SK-MEL-5 (cell line): ENCODE measurements around the gene UNKL. TPM values are rescaled to one million over a fixed set of nuclear protein-coding genes. Genes with fewer than 3 reads are reported as not detected.
"Not testable (repeated sequence)": the region's sequence is repeated elsewhere in the genome, so short reads cannot be mapped to it uniquely, and the experiment has no call there.

Experiments used
- DNase-seq: peaks from one replicate; pipeline ENCODE4 v3.0.0-alpha.2; 2016; ENCODE audit warnings: low read depth, low spot score
- in situ Hi-C: cut with HindIII; loops from 2 replicates; pipeline ENCODE4 v1.10.0; 2016; ENCODE audit warnings: low sequenced_read_pairs, high pct_unique_total_duplicates, low pct_unique_long_range_greater_than_20kb
- total RNA-seq: library from RNA; depleted of rRNA; stranded (reverse); fragments of >200 nt; shearing (Covaris generic); gene quantifications from 2 replicates; pipeline ENCODE4 v1.2.3, GENCODE V29; 2014

The UNKL gene
- total RNA-seq, 1 experiment from 2014 or later, result 7.8 TPM

DNA sequence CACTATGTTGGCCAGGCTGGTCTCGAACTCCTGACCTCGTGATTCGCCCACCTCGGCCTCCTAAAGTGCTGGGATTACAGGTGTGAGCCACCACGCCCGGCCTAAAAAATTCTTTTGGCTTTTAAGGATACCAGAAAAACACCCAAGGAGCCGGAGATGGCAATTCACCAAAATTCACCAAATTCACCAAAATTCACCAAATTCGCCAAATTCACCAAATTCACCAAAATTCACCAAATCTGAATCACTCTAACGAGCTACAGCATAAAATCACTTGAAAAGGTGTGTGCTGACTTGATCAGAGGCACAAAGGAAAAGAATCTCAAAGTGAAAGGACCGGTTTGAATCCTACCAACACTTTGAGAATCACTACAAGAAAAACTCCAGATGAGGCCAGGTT lies 85.5 kb downstream of the UNKL start:
- in situ Hi-C loops, DNase-seq: not testable (repeated sequence)

- in situ Hi-C loops, DNase-seq: not testable (repeated sequence)
Measured at GRCh38 chr16:1328136-1328535, 86.4 kb downstream of the UNKL start.

DNA sequence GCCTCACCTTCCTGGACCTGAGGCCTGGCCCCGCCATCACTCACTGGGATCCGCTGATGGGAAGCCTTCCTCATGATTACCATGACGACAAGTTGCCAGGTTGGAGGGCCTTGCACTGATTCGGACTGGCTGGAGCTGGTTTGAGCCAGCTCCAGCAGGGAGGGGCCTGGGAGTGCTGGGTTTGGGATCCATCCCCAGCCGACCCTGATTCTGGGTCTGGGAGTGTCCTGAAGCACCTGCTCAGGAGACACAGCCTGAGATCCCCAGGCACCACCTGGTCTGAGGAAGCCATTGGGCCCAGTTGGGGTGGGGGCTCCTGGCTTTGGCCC lies 86.9 kb downstream of the UNKL start:
- in situ Hi-C loops, result no loop called here
- DNase-seq, result no peak

GRCh38 chr16:1326946-1327618 lies 87.4 kb downstream of the UNKL start:
- in situ Hi-C loops, result no loop called here
- no peak for DNase-seq

- in situ Hi-C loops, result no loop called here
- DNase-seq, result no peak
Measured at GRCh38 chr16:1326391-1326790, 88.1 kb downstream of the UNKL start.

GRCh38 chr16:1325673-1326371 lies 88.7 kb downstream of the UNKL start:
- no peak for DNase-seq
- in situ Hi-C loops, result no loop called here

GRCh38 chr16:1325261-1325660 lies 89.2 kb downstream of the UNKL start:
- in situ Hi-C loops, result no loop called here
- DNase-seq, result no peak

- in situ Hi-C loops, result no loop called here
Measured at GRCh38 chr16:1324286-1324826, 90.1 kb downstream of the UNKL start.

DNA sequence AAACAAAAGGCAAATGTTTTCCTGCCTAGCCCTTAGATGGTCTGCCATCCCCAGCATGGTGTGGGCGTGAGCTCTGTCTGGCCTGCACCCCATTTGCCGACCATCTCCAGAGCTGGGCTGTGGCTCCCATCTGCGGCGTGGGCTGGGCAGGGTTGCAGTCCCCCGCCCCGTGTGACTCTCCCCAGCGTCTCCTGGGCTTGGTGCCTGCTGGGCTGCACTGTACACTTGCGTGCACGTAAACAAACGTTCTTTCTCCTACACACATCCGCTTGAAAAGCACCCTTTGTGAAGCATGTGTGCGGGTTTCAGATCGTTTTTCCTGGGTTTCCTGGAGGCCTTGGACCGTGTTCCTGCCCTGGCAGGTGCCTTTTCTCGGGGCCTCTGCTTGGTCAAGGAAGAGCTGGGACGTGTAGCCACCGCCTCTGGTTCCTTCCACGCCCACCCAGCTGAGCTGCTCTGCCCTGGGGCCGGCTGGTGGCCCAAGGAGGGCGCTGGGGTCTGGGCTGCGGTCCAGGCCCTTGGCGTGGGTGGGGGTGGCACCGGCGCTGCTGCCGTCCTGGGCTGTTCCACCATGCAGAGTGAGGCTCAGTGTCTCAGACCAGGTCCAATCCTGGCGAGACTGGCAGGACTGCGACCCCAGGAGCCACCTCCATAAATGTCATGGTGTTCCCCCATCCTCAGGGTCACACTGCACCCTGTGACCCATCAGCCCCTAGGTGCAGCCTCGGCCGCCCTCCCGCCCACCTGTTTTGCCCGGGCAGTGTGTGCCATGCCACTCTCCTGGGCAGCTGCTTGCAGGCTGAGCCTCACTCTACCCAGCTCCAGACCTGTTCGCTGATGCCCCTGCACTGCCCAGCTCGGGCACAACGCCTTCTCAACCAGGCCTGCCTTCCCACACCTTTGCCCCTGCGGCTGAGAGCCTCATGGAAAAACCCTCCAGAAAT lies 90.9 kb downstream of the UNKL start:
- peak; percentile 95 for DNase-seq
- in situ Hi-C loops, result no loop called here

More at GRCh38 chr16:1324286-1324826, 90.1 kb downstream of the UNKL start:
- no peak for DNase-seq

GRCh38 chr16:1322407-1322806 lies 92.1 kb downstream of the UNKL start:
- DNase-seq, result no peak
- in situ Hi-C loops, result no loop called here

- no peak for DNase-seq
- in situ Hi-C loops, result no loop called here
Measured at GRCh38 chr16:1320658-1321240, 93.8 kb downstream of the UNKL start.

GRCh38 chr16:1320097-1320496 lies 94.4 kb downstream of the UNKL start:
- in situ Hi-C loops, result no loop called here

DNA sequence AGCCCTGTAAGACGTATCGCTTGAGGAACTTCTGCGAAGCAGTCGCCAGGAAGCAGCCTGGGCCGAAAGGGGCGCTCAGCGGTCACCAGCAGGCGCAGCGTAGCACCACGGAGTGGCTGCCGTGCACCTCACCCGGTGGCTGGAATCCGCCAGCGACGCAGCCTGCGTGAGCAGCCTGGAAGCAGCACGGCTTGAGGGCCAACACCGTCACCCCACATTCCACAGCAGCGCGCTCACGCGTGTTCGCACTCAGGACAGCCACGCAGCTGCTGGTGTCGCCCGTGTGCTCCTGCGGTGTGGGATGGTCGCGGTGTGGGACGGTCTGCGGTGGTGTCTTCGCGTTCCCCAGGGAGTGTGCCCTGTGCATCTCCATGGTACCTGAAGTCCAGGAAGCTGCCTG lies 95.5 kb downstream of the UNKL start:
- in situ Hi-C loops, result no loop called here
- no peak for DNase-seq

More at GRCh38 chr16:1320097-1320496, 94.4 kb downstream of the UNKL start:
- DNase-seq, result no peak

GRCh38 chr16:1318268-1318545 lies 96.3 kb downstream of the UNKL start:
- in situ Hi-C loops, result no loop called here
- DNase-seq, result no peak

DNA sequence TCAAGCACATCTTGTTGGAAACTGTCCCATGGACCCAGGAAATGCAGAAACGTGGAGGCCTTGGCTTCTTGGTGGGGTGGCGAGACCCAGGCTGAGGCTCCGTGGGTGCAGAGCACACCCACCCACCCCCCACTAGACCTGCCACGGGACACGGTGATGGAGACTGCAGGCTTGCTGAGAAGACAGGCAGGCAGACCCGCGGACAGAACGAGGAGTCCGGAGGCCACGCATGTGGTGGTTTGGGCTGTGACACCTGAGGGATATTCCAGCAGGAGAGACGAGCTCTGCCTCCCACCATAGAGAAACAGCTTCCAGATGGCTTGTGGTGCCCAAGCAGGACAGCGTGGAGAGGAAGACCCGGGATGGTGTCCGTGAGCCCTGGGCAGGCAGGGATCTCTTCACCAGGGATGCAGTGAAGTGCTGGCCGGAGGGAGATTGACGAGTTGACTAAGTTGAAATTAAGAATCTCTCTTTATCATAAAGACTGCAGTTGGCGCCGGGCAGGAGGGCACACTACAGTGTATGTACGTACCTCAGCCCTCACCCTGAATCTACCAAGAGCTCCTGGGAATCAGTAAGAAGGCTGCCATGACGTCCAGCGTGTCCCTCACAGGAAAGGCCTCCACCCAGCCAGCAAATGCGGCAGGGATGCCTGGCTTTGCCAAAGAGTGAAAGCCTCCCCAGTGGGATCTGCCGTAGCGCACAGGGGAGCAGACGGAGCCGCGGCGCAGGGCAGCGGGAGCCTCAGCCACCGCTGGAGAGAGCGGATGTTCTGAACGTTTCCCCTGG lies 96.8 kb downstream of the UNKL start:
- no peak for DNase-seq
- in situ Hi-C loops, result no loop called here

GRCh38 chr16:1316033-1316405 lies 98.5 kb downstream of the UNKL start:
- no peak for DNase-seq
- in situ Hi-C loops, result no loop called here
